Thyroid gland (tissue), 4 donors: ENCODE measurements around the gene NOP16. TPM values are rescaled to one million over a fixed set of nuclear protein-coding genes. Genes with fewer than 3 reads are reported as not detected.

ENCODE experiments used
- DNase-seq, 2 donors: peaks; one replicate each; pipeline ENCODE4 v3.0.0-alpha.2; 2019
- H3K27ac ChIP-seq, 3 donors: fragments of 200-600 bp; sonication (generic); 1 replicate in 2 of 3; 2 replicates in 1 of 3; pipeline ENCODE4 v1.5.1; 2016 to 2019; ENCODE audit warnings: mild to moderate bottlenecking in 1 of 3, moderate library complexity in 1 of 3
- H3K27me3 ChIP-seq: fragments of 200-600 bp; sonication (generic); one replicate; pipeline ENCODE4 v1.5.1; 2019
- H3K36me3 ChIP-seq, 2 donors: fragments of 200-600 bp; sonication (generic); one replicate each; pipeline ENCODE4 v1.5.1; 2016 to 2019
- H3K4me1 ChIP-seq, 2 donors: fragments of 200-600 bp; sonication (generic); one replicate each; pipeline ENCODE4 v1.5.1; 2017 to 2019
- H3K4me3 ChIP-seq, 3 donors: fragments of 200-600 bp; sonication (generic); replicated peaks in 1 of 3; 1 replicate in 2 of 3; 2 replicates in 1 of 3; pipeline ENCODE4 v1.5.1; 2016; ENCODE audit warnings: mild to moderate bottlenecking in 1 of 3
- H3K9me3 ChIP-seq: fragments of 200-600 bp; sonication (generic); one replicate; pipeline ENCODE4 v1.5.1; 2017
- CTCF ChIP-seq, 6 experiments: fragments of 200-600 bp in 3 of 6; fragments of 450-650 bp in 3 of 6; sonication (generic) in 3 of 6; IDR thresholded peaks; one replicate each; pipeline ENCODE4 v1.5.1; 2016 to 2019; ENCODE audit warnings: antibody characterized with exemption in 6 of 6, mild to moderate bottlenecking in 2 of 6, inconsistent platforms in 1 of 6, moderate library complexity in 1 of 6
- POLR2A ChIP-seq, 2 donors: fragments of 450-650 bp; IDR thresholded peaks; one replicate each; pipeline ENCODE4 v1.6.1; 2017; ENCODE audit warnings: antibody characterized with exemption in 2 of 2, mild to moderate bottlenecking in 2 of 2, moderate library complexity in 1 of 2
- WGBS, 2 donors: methylation state at CpG; one replicate each; pipeline ENCODE4 v1.1.5; 2017; 5-methylcytosine and 5-hydroxymethylcytosine counted together
- intact Hi-C: fragments of 100-400 bp; cut with DNase I; formaldehyde crosslinking; loops from one replicate; pipeline ENCODE4 v1.15.1; 2023
- total RNA-seq, 4 donors: library from RNA; depleted of rRNA; stranded (reverse); fragments of >200 nt; gene quantifications; one replicate each; pipeline ENCODE4 v1.2.3, GENCODE V29; 2016

The NOP16 gene
- total RNA-seq, 4 donors from 2014 or later = 4.7 to 13.7 (median 8.2) TPM

GRCh38 chr5:176415240-176415951, 27.0 kb upstream of the NOP16 start:
- Histone ChIP-seq H3K36me3 (no peaks in the 10 kb centered on the region), H3K9me3 (no peaks in the 10 kb centered on the region), H3K4me3 (peak overlapping the region; percentile 34 to 93 (median 88)), H3K27me3 (no peaks in the 10 kb centered on the region), H3K4me1 (peaks cover 17 to 30% of the 10 kb centered on the region in 2 donors), H3K27ac (peak overlapping the region; percentile 75 to 87 (median 77))
- intact Hi-C loops = loop anchor here (5.0 kb wide), 3 partner anchors 127 to 242 kb away; no protein-coding TSS in a partner anchor
- DNase-seq = no peak
- TF ChIP-seq POLR2A (IDR thresholded peaks at IDR 0.05) (no peak), CTCF (IDR thresholded peaks at IDR 0.05) (no peak)
- WGBS, 2 donors = 66 to 68% methylated on average over 13 of the region's 13 CpGs

GRCh38 chr5:176414704-176415103, 26.3 kb upstream of the NOP16 start:
- peaks cover 17 to 30% of the 10 kb centered on the region in 2 donors for H3K4me1 ChIP-seq

GRCh38 chr5:176413709-176414191, 25.4 kb upstream of the NOP16 start:
- DNase-seq = no peak
- H3K27ac ChIP-seq = no peak overlapping the region
- intact Hi-C loops = loop anchor here (5.0 kb wide), 1 partner anchor 34 kb away; the partner anchor contains the start of gene FAF2
- H3K4me3 ChIP-seq = no peak overlapping the region
- H3K36me3 ChIP-seq = peaks cover 5 to 9% of the 10 kb centered on the region in 2 donors
- H3K4me1 ChIP-seq = peaks cover 17 to 30% of the 10 kb centered on the region in 2 donors
- TF ChIP-seq CTCF (IDR thresholded peaks at IDR 0.05) (no peak), POLR2A (IDR thresholded peaks at IDR 0.05) (no peak)
- 80 to 97% methylated on average over 7 of the region's 7 CpGs for WGBS, 2 donors
- H3K27me3 ChIP-seq = no peaks in the 10 kb centered on the region
- H3K9me3 ChIP-seq = no peaks in the 10 kb centered on the region

More at GRCh38 chr5:176414704-176415103, 26.3 kb upstream of the NOP16 start:
- Histone ChIP-seq H3K27ac (peak overlapping the region in 1 of 3 donors; percentile 12), H3K9me3 (no peaks in the 10 kb centered on the region), H3K36me3 (peaks cover 5% of the 10 kb centered on the region in 2 donors), H3K27me3 (no peaks in the 10 kb centered on the region), H3K4me3 (no peak overlapping the region)
- 77 to 78% methylated on average over 3 of the region's 3 CpGs for WGBS, 2 donors
- DNase-seq = no peak
- TF ChIP-seq CTCF (IDR thresholded peaks at IDR 0.05) (no peak), POLR2A (IDR thresholded peaks at IDR 0.05) (no peak)
- intact Hi-C loops = loop anchor here (5.0 kb wide), 4 partner anchors 33 to 243 kb away; partner anchors contain the start of gene FAF2

- peaks cover 17 to 30% of the 10 kb centered on the region in 2 donors for H3K4me1 ChIP-seq
- TF ChIP-seq POLR2A (IDR thresholded peaks at IDR 0.05) (no peak), CTCF (IDR thresholded peaks at IDR 0.05) (no peak)
- peaks cover 5 to 12% of the 10 kb centered on the region in 2 donors for H3K36me3 ChIP-seq
- intact Hi-C loops = loop anchor here (5.0 kb wide), 1 partner anchor 34 kb away; the partner anchor contains the start of gene FAF2
- no peak overlapping the region for H3K4me3 ChIP-seq
- H3K27me3 ChIP-seq = no peaks in the 10 kb centered on the region
- no peaks in the 10 kb centered on the region for H3K9me3 ChIP-seq
- no peak for DNase-seq
- H3K27ac ChIP-seq = no peak overlapping the region
- 81 to 86% methylated on average over 2 of the region's 2 CpGs for WGBS, 2 donors
Measured at GRCh38 chr5:176413255-176413565, 24.8 kb upstream of the NOP16 start.
